KMS-11 (cell line): ENCODE measurements around the gene PDE4D.

Experiments used
- H2AFZ ChIP-seq: fragments of 200-600 bp; sonication (generic); 2 replicates; pipeline ENCODE4 v1.6.1; 2016; ENCODE audit warnings: antibody characterized with exemption, mixed run types, low read depth
- H3K27ac ChIP-seq: fragments of 200-600 bp; sonication (generic); 2 replicates; pipeline ENCODE4 v1.6.1; 2016; ENCODE audit warnings: mild to moderate bottlenecking, mixed run types
- H3K27me3 ChIP-seq: fragments of 200-600 bp; sonication (generic); 2 replicates; pipeline ENCODE4 v1.6.1; 2017; ENCODE audit warnings: mild to moderate bottlenecking, low read depth, mixed run types, moderate library complexity; ENCODE audit not compliant: insufficient read depth
- H3K36me3 ChIP-seq: fragments of 200-600 bp; sonication (generic); 2 replicates; pipeline ENCODE4 v1.6.1; 2017; ENCODE audit warnings: mild to moderate bottlenecking, mixed run types; ENCODE audit not compliant: insufficient read depth
- H3K4me1 ChIP-seq: fragments of 200-600 bp; sonication (generic); 2 replicates; pipeline ENCODE4 v1.6.1; 2016; ENCODE audit warnings: mild to moderate bottlenecking, low read depth, mixed run types; ENCODE audit not compliant: poor library complexity, severe bottlenecking
- H3K4me2 ChIP-seq: fragments of 200-600 bp; sonication (generic); 2 replicates; pipeline ENCODE4 v1.7.0; 2016; ENCODE audit warnings: mild to moderate bottlenecking, mixed run types
- H3K4me3 ChIP-seq: fragments of 200-600 bp; sonication (generic); IDR thresholded peaks from 2 replicates; pipeline ENCODE4 v1.6.1; 2017; ENCODE audit warnings: low read depth, low read length, mixed read lengths; ENCODE audit not compliant: insufficient read depth
- H3K79me2 ChIP-seq: fragments of 200-600 bp; sonication (generic); 2 replicates; pipeline ENCODE4 v1.6.1; 2016; ENCODE audit warnings: low read depth, mixed run types; ENCODE audit not compliant: insufficient read depth
- H3K9ac ChIP-seq: fragments of 200-600 bp; sonication (generic); 2 replicates; pipeline ENCODE4 v1.6.1; 2016; ENCODE audit warnings: mild to moderate bottlenecking, mixed run types
- H4K20me1 ChIP-seq: fragments of 200-600 bp; sonication (generic); 2 replicates; pipeline ENCODE4 v1.6.1; 2016; ENCODE audit warnings: mild to moderate bottlenecking, mixed run types; ENCODE audit not compliant: insufficient read depth
- CTCF ChIP-seq: fragments of 200-600 bp; sonication (generic); conservative IDR thresholded peaks from 2 replicates; pipeline ENCODE4 v1.6.1; 2017; ENCODE audit warnings: low read depth, mild to moderate bottlenecking, antibody characterized with exemption, low read length, moderate library complexity, mixed read lengths

PDE4D gene

GRCh38 chr5:59186623-59187022 lies 706.9 kb downstream of the PDE4D start:
- TF ChIP-seq CTCF = no peak
- Histone ChIP-seq H3K36me3 (no peaks in the 10 kb centered on the region), H4K20me1 (no peaks in the 10 kb centered on the region), H3K4me2 (no peak overlapping the region), H3K4me3 (no peak overlapping the region), H3K79me2 (no peaks in the 10 kb centered on the region), H3K27me3 (no peaks in the 10 kb centered on the region), H3K9ac (no peak overlapping the region), H2AFZ (no peak overlapping the region), H3K27ac (no peak overlapping the region), H3K4me1 (peaks cover 31% of the 10 kb centered on the region)

GRCh38 chr5:59185757-59186385 lies 707.7 kb downstream of the PDE4D start:
- Histone ChIP-seq H3K27ac (no peak overlapping the region), H3K4me2 (no peak overlapping the region), H3K79me2 (no peaks in the 10 kb centered on the region), H3K36me3 (no peaks in the 10 kb centered on the region), H4K20me1 (no peaks in the 10 kb centered on the region), H3K4me1 (peaks cover 32% of the 10 kb centered on the region), H3K27me3 (no peaks in the 10 kb centered on the region), H3K4me3 (no peak overlapping the region), H2AFZ (no peak overlapping the region), H3K9ac (no peak overlapping the region)
- no peak for TF ChIP-seq CTCF

- Histone ChIP-seq H3K4me1 (peaks cover 36% of the 10 kb centered on the region), H2AFZ (no peak overlapping the region), H3K27ac (no peak overlapping the region), H3K36me3 (no peaks in the 10 kb centered on the region), H3K9ac (no peak overlapping the region), H3K4me2 (no peak overlapping the region), H3K79me2 (no peaks in the 10 kb centered on the region), H3K27me3 (no peaks in the 10 kb centered on the region), H3K4me3 (no peak overlapping the region), H4K20me1 (no peaks in the 10 kb centered on the region)
- TF ChIP-seq CTCF = no peak
These were observed 708.8 kb downstream of the PDE4D start for GRCh38 chr5:59184769-59185168.

GRCh38 chr5:59182760-59183159 lies 710.8 kb downstream of the PDE4D start:
- peaks cover 45% of the 10 kb centered on the region for H3K4me1 ChIP-seq
- H3K4me2 ChIP-seq = no peak overlapping the region
- no peak overlapping the region for H2AFZ ChIP-seq
- TF ChIP-seq CTCF = no peak
- H3K27me3 ChIP-seq = no peaks in the 10 kb centered on the region
- H3K27ac ChIP-seq = no peak overlapping the region
- H3K9ac ChIP-seq = no peak overlapping the region
- H4K20me1 ChIP-seq = no peaks in the 10 kb centered on the region
- H3K4me3 ChIP-seq = no peak overlapping the region
- H3K79me2 ChIP-seq = no peaks in the 10 kb centered on the region
- no peaks in the 10 kb centered on the region for H3K36me3 ChIP-seq
